HEK293 (cell line): ENCODE results near the gene TIMP2.
A peak's percentile ranks its signal among the peaks of the same experiment; 100 is the strongest.

Source experiments
- CTCF ChIA-PET: fragments of 350-600 bp; formaldehyde crosslinking; extraction: SDS; loops from one replicate; lab custom pipeline; 2021; ENCODE audit warnings: antibody characterized with exemption; lab: Yijun Ruan, JAX
- POLR2A ChIA-PET: fragments of 300-600 bp; formaldehyde crosslinking; extraction: SDS; loops from one replicate; lab custom pipeline; 2020; ENCODE audit warnings: antibody characterized with exemption, inconsistent platforms; lab: Yijun Ruan, JAX
- H3K27ac ChIP-seq: fragments of 200-500 bp; sonication (Bioruptor generic); 2 replicates; pipeline ENCODE4 v1.5.1; 2014; ENCODE audit warnings: low read depth, low read length, control low read depth, inconsistent platforms; ENCODE audit errors: extremely low read depth
- H3K36me3 ChIP-seq, 2 experiments: fragments of 200-500 bp in 1 of 2; sonication (Bioruptor generic) in 1 of 2; 1 replicate in 1 of 2; 2 replicates in 1 of 2; pipeline ENCODE4 v1.5.1; 2014 to 2017; ENCODE audit warnings: inconsistent platforms in 2 of 2, low read length in 2 of 2; ENCODE audit not compliant: control insufficient read depth in 2 of 2, insufficient read depth in 1 of 2
- H3K4me1 ChIP-seq: fragments of 200-500 bp; sonication (Bioruptor generic); 2 replicates; pipeline ENCODE4 v1.5.1; 2014; ENCODE audit warnings: mild to moderate bottlenecking, low read length, inconsistent platforms; ENCODE audit not compliant: control insufficient read depth, insufficient read depth
- H3K4me3 ChIP-seq: 2 replicates; pipeline ENCODE4 v1.5.1; 2011; ENCODE audit warnings: low read depth, mild to moderate bottlenecking, control low read depth, low read length, moderate library complexity
- H3K9me3 ChIP-seq: fragments of 200-500 bp; sonication (Bioruptor generic); 2 replicates; pipeline ENCODE4 v1.5.1; 2014; ENCODE audit warnings: low read depth, low read length, inconsistent platforms; ENCODE audit not compliant: control insufficient read depth, insufficient read depth
- BCL11A ChIP-seq: fragments of 450-650 bp; formaldehyde crosslinking; IDR thresholded peaks from 2 replicates; pipeline ENCODE4 v1.5.1; 2016; ENCODE audit warnings: low read depth, missing biosample characterization, missing genetic modification characterization
- EGR2 ChIP-seq: fragments of 450-650 bp; formaldehyde crosslinking; IDR thresholded peaks from 2 replicates; pipeline ENCODE4 v1.5.1; 2016; ENCODE audit warnings: low read depth, missing biosample characterization, missing genetic modification characterization
- GLI2 ChIP-seq: fragments of 450-650 bp; formaldehyde crosslinking; IDR thresholded peaks from 2 replicates; pipeline ENCODE4; 2017; ENCODE audit warnings: missing biosample characterization, missing genetic modification characterization, low read depth, borderline replicate concordance
- GLIS2 ChIP-seq: fragments of 450-650 bp; formaldehyde crosslinking; IDR thresholded peaks from 2 replicates; pipeline ENCODE4 v1.5.1; 2016; ENCODE audit warnings: missing biosample characterization, missing genetic modification characterization
- MZF1 ChIP-seq: fragments of 450-650 bp; formaldehyde crosslinking; IDR thresholded peaks from 2 replicates; pipeline ENCODE4 v1.5.1; 2017; ENCODE audit warnings: missing biosample characterization, missing genetic modification characterization, borderline replicate concordance
- PRDM10 ChIP-seq: fragments of 450-650 bp; formaldehyde crosslinking; IDR thresholded peaks from 2 replicates; pipeline ENCODE4 v1.5.1; 2016; ENCODE audit warnings: missing biosample characterization, missing genetic modification characterization
- SALL2 ChIP-seq: fragments of 450-650 bp; formaldehyde crosslinking; IDR thresholded peaks from 2 replicates; pipeline ENCODE4 v1.5.0; 2017; ENCODE audit warnings: missing biosample characterization, mild to moderate bottlenecking, missing genetic modification characterization, borderline replicate concordance
- ZBTB21 ChIP-seq: fragments of 450-650 bp; formaldehyde crosslinking; IDR thresholded peaks from 2 replicates; pipeline ENCODE4 v1.5.1; 2017; ENCODE audit warnings: missing biosample characterization, missing genetic modification characterization
- ZBTB7A ChIP-seq: fragments of 450-650 bp; formaldehyde crosslinking; IDR thresholded peaks from 2 replicates; pipeline ENCODE4 v1.5.1; 2016; ENCODE audit warnings: low read depth, missing biosample characterization, missing genetic modification characterization
- ZIC2 ChIP-seq: fragments of 450-650 bp; formaldehyde crosslinking; IDR thresholded peaks from 2 replicates; pipeline ENCODE4 v1.5.1; 2016; ENCODE audit warnings: missing biosample characterization, missing genetic modification characterization
- ZNF112 ChIP-seq: fragments of 450-650 bp; formaldehyde crosslinking; IDR thresholded peaks from 2 replicates; pipeline ENCODE4 v1.5.0; 2017; ENCODE audit warnings: missing biosample characterization, missing genetic modification characterization
- ZNF23 ChIP-seq: fragments of 450-650 bp; formaldehyde crosslinking; IDR thresholded peaks from 2 replicates; pipeline ENCODE4 v1.5.1; 2016; ENCODE audit warnings: missing biosample characterization, missing genetic modification characterization, borderline replicate concordance
- ZNF335 ChIP-seq: fragments of 450-650 bp; formaldehyde crosslinking; conservative IDR thresholded peaks from 2 replicates; pipeline ENCODE4 v1.5.1; 2016; ENCODE audit warnings: missing biosample characterization, missing genetic modification characterization
- ZNF350 ChIP-seq: fragments of 450-650 bp; formaldehyde crosslinking; IDR thresholded peaks from 2 replicates; pipeline ENCODE4 v1.5.0; 2017; ENCODE audit warnings: missing biosample characterization, mild to moderate bottlenecking, missing genetic modification characterization
- ZNF404 ChIP-seq: fragments of 450-650 bp; formaldehyde crosslinking; IDR thresholded peaks from 2 replicates; pipeline ENCODE4 v1.5.1; 2017; ENCODE audit warnings: missing biosample characterization, missing genetic modification characterization
- ZNF48 ChIP-seq: fragments of 450-650 bp; formaldehyde crosslinking; IDR thresholded peaks from 2 replicates; pipeline ENCODE4 v1.5.1; 2016; ENCODE audit warnings: missing biosample characterization, missing genetic modification characterization
- ZNF549 ChIP-seq: fragments of 450-650 bp; IDR thresholded peaks from 2 replicates; pipeline ENCODE4 v1.5.1; 2018; ENCODE audit warnings: missing biosample characterization, missing genetic modification characterization, mild to moderate bottlenecking, inconsistent platforms, moderate library complexity
- ZNF560 ChIP-seq: fragments of 450-650 bp; formaldehyde crosslinking; IDR thresholded peaks from 2 replicates; pipeline ENCODE4 v1.5.1; 2017; ENCODE audit warnings: missing biosample characterization, missing genetic modification characterization, borderline replicate concordance
- ZNF600 ChIP-seq: fragments of 450-650 bp; formaldehyde crosslinking; IDR thresholded peaks from 2 replicates; pipeline ENCODE4 v1.5.1; 2016; ENCODE audit warnings: missing biosample characterization, missing genetic modification characterization
- ZNF621 ChIP-seq: fragments of 450-650 bp; formaldehyde crosslinking; IDR thresholded peaks from 2 replicates; pipeline ENCODE4 v1.5.1; 2017; ENCODE audit warnings: missing biosample characterization, missing genetic modification characterization
- ZNF626 ChIP-seq: fragments of 450-650 bp; sonication (Bioruptor Pico); formaldehyde crosslinking; IDR thresholded peaks from 2 replicates; pipeline ENCODE4 v1.5.1; 2018; ENCODE audit warnings: missing biosample characterization, missing genetic modification characterization, inconsistent platforms
- ZNF707 ChIP-seq: fragments of 450-650 bp; formaldehyde crosslinking; IDR thresholded peaks from 2 replicates; pipeline ENCODE4 v1.5.1; 2016; ENCODE audit warnings: missing biosample characterization, missing genetic modification characterization
- ZNF747 ChIP-seq: fragments of 450-650 bp; formaldehyde crosslinking; IDR thresholded peaks from 2 replicates; pipeline ENCODE4 v1.5.1; 2016; ENCODE audit warnings: missing biosample characterization, missing genetic modification characterization
- ZNF777 ChIP-seq: fragments of 450-650 bp; formaldehyde crosslinking; IDR thresholded peaks from 2 replicates; pipeline ENCODE4 v1.5.1; 2017; ENCODE audit warnings: missing biosample characterization, missing genetic modification characterization, borderline replicate concordance
- ZNF792 ChIP-seq: fragments of 450-650 bp; formaldehyde crosslinking; IDR thresholded peaks from 2 replicates; pipeline ENCODE4 v1.5.1; 2016; ENCODE audit warnings: missing biosample characterization, missing genetic modification characterization

The TIMP2 gene

DNA sequence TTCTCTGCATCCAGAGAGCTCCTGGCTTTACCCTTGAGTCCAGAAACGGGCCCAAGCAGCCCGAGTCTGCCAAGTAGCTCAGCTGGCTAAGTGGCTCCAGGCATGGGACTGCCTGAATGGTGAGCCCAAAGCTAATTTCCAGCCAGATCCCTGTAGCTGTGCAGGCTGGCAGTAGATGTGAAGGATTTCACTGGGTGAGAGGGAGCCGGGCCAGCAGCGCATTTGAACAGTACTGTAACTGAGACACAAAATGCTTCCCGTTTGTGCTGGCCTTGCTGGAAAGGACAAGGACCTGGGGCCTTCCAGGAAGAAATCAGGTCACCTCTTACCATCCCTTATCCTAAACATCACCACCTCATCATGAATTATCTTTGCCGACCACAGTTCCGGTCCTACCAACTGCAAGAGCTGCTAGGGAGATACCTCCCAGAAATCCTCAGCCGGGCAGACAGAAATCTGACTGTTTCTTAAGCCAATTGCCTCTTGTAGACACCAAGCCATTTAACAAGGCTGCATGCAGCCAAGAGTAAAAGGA is 3.7 kb downstream of the TIMP2 start:
- no peak overlapping the region for H3K27ac ChIP-seq
- H3K36me3 ChIP-seq, result no peaks in the 10 kb centered on the region; a peak in 1 of 3 replicates
- H3K9me3 ChIP-seq, result no peaks in the 10 kb centered on the region
- no peak overlapping the region for H3K4me3 ChIP-seq
- ChIA-PET CTCF (interaction anchor here (0.7 to 1.7 kb wide), 2 partner anchors 56 to 58 kb away, joined by 6 to 7 read pairs; no protein-coding TSS in a partner anchor), POLR2A (interaction anchor here (0.6 kb wide), 1 partner anchor 8 kb away, joined by 8 read pairs; no protein-coding TSS in a partner anchor)
- TF ChIP-seq BCL11A (tag by site-specific recombination), result no peak
- TF ChIP-seq ZNF600 (tag by site-specific recombination), result peak; percentile 79
- peak; percentile 66; the same call in 1 of the 2 replicates for TF ChIP-seq PRDM10 (tag by site-specific recombination)
- TF ChIP-seq ZNF335 (tag by site-specific recombination), result no peak
- no peak for TF ChIP-seq EGR2
- TF ChIP-seq ZNF621 (tag by site-specific recombination), result no peak
- peaks cover 5% of the 10 kb centered on the region for H3K4me1 ChIP-seq

GRCh38 chr17:78920528-78920927 is 4.7 kb downstream of the TIMP2 start:
- POLR2A ChIA-PET, result interaction anchor here (1.1 kb wide), 1 partner anchor 10 kb away, joined by 4 read pairs; no protein-coding TSS in a partner anchor
- no peak overlapping the region for H3K27ac ChIP-seq
- no peaks in the 10 kb centered on the region for H3K9me3 ChIP-seq
- H3K4me3 ChIP-seq, result no peak overlapping the region
- no peak for TF ChIP-seq MZF1
- TF ChIP-seq GLI2 (tag by site-specific recombination), result no peak
- no peak for TF ChIP-seq ZNF707 (tag by site-specific recombination)
- H3K4me1 ChIP-seq, result peaks cover 5% of the 10 kb centered on the region
- no peaks in the 10 kb centered on the region; a peak in 1 of 3 replicates for H3K36me3 ChIP-seq
- CTCF ChIA-PET, result interaction anchor here (0.6 to 1.7 kb wide), 3 partner anchors 51 to 703 kb away, joined by 3 to 7 read pairs (median 3); no protein-coding TSS in a partner anchor

- H3K9me3 ChIP-seq, result no peaks in the 10 kb centered on the region
- no peaks in the 10 kb centered on the region; a peak in 1 of 3 replicates for H3K36me3 ChIP-seq
- TF ChIP-seq EGR2, result no peak
- TF ChIP-seq ZNF549, result no peak
- no peak for TF ChIP-seq ZNF747 (tag by site-specific recombination)
- TF ChIP-seq ZNF792 (tag by site-specific recombination), result no peak
- TF ChIP-seq GLIS2 (tag by site-specific recombination), result no peak
- no peak for TF ChIP-seq GLI2 (tag by site-specific recombination)
- no peak for TF ChIP-seq ZNF48 (tag by site-specific recombination)
- TF ChIP-seq ZIC2, result no peak
- no peak for TF ChIP-seq ZBTB7A (tag by site-specific recombination)
- TF ChIP-seq ZNF112 (tag by site-specific recombination), result no peak
- no peak for TF ChIP-seq ZBTB21 (tag by site-specific recombination)
- no peak for TF ChIP-seq ZNF404 (tag by site-specific recombination)
- TF ChIP-seq ZNF350 (tag by site-specific recombination), result no peak
- TF ChIP-seq ZNF560 (tag by site-specific recombination), result no peak
- TF ChIP-seq ZNF777, result no peak
- no peak for TF ChIP-seq SALL2 (tag by site-specific recombination)
- no peak for TF ChIP-seq ZNF23 (tag by site-specific recombination)
- TF ChIP-seq ZNF626 (tag by site-specific recombination), result no peak
- CTCF ChIA-PET, result interaction anchor here (0.6 to 1.7 kb wide), 4 partner anchors 51 to 703 kb away, joined by 3 to 7 read pairs (median 3); no protein-coding TSS in a partner anchor
- H3K4me3 ChIP-seq, result no peak overlapping the region
- H3K4me1 ChIP-seq, result peaks cover 5% of the 10 kb centered on the region
- POLR2A ChIA-PET, result interaction anchor here (1.1 kb wide), 1 partner anchor 9 kb away, joined by 4 read pairs; no protein-coding TSS in a partner anchor
- H3K27ac ChIP-seq, result no peak overlapping the region
Observed at GRCh38 chr17:78919861-78920450, 5.2 kb downstream of the TIMP2 start.
